ENCODE data around the gene RPP25L. TPM values are rescaled to one million over a fixed set of nuclear protein-coding genes. Genes with fewer than 3 reads are reported as not detected.

The RPP25L gene
- total and polyA plus RNA-seq, 10 of the 15 experiments (the other 5 are each of a cell fraction or from before 2014, with no cell fraction given), result 7.7 to 30.2 (median 16.8) TPM

DNA sequence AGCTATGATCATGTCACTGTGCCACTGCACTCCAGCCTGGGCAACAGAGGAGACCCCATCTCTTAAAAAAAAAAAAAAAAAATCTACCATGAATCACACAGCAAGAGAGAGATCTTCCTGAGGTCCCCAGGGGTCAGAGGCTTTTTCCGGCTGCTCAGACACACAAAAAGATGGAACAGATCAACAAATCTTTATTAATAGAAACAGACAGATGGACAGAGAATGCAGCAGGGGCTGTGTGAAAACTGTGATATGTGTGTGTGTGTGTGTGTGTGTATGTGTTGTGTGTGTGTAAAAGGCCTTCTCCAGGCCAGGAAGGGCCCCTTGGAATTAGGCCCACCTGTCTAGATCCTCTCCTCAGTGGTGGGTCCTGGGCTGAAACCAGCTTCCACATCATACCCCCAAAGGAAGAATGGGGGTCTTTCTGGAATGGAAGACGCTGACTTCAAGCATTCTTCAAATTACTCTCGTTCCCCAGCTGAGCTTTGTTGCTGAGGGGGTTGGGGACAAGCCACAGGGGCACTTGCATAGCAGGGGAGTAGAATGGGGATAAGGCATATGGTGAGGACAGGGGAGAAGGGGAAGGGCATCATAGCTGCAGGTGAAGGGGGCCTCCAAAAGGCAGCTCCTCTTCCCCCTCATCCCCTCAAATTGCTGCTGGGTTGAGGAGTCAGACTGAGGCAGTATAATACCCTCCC, 22.8 kb upstream of the RPP25L start:
- ChIA-PET CTCF (interaction anchor here (0.5 to 8.3 kb wide), 30 partner anchors 9 to 856 kb away, joined by 3 to 118 read pairs (median 4); partner anchors contain the start of genes DCTN3, GALT and RPP25L), RAD21 (ENCODE audit: unreplicated experiment) (interaction anchor here (1.0 to 1.6 kb wide), 11 partner anchors 8 to 231 kb away, joined by 3 to 8 read pairs (median 3); partner anchors contain the start of genes DCTN3 and GALT), POLR2A (interaction anchor here (1.1 to 1.2 kb wide), 2 partner anchors 10 to 13 kb away, joined by 4 read pairs; no protein-coding TSS in a partner anchor), SMC1A (ENCODE audit: uncharacterized antibody, unreplicated experiment) (interaction anchor here (0.7 to 2.6 kb wide), 14 partner anchors 8 to 257 kb away, joined by 3 to 13 read pairs (median 4); partner anchors contain the start of genes DCTN3, GALT, MYORG and RPP25L)
- Histone ChIP-seq H3K4me1 (ENCODE audit: control insufficient read depth, insufficient read depth, low read length) (no peaks in the 10 kb centered on the region; the same call in none of the 2 replicates), H3K4me3 (no peak overlapping the region), H3K27me3 (replicated peaks in 1 of 2; ENCODE audit: control insufficient read depth in 2 of 2, insufficient read depth in 2 of 2, low read length in 1 of 2) (peaks cover under 1 to 4% of the 10 kb centered on the region in 2 experiments; a peak in 3 of 4 replicates), H4K20me1 (ENCODE audit: control insufficient read depth, insufficient read depth) (no peaks in the 10 kb centered on the region; the same call in none of the 2 replicates), H3K9me3 (replicated peaks; ENCODE audit: control insufficient read depth, insufficient read depth, low read length) (no peaks in the 10 kb centered on the region), H3K36me3 (ENCODE audit: control insufficient read depth in 2 of 2, insufficient read depth in 2 of 2, low read length in 1 of 2) (peaks cover 2 to 6% of the 10 kb centered on the region in 2 experiments; a peak in 3 of 4 replicates), H3K27ac (ENCODE audit: control insufficient read depth, insufficient read depth) (no peak overlapping the region), H3K4me2 (ENCODE audit: control insufficient read depth, insufficient read depth) (no peak overlapping the region), H3K9ac (ENCODE audit: control insufficient read depth, insufficient read depth, low read length) (no peak overlapping the region), H2AFZ (ENCODE audit: control insufficient read depth, low read depth, low read length) (no peak overlapping the region), H3K79me2 (ENCODE audit: control insufficient read depth, insufficient read depth, low read length) (peaks cover 15% of the 10 kb centered on the region)
- ATAC-seq (no peak), FAIRE-seq (no peak), DNase-seq (ENCODE audit: low read depth, low spot score) (no peak)
- 95% methylated on average over 3 of the region's 3 CpGs for WGBS (ENCODE audit: insufficient coverage, insufficient replicate concordance, low lambda C conversion rate, missing lambda C conversion rate)
- TF ChIP-seq SRF (IDR thresholded peaks at IDR 0.05; ENCODE audit: low read depth in 2 of 2, low read length in 2 of 2) (no peak), PAX8 (IDR thresholded peaks at IDR 0.05) (no peak), NFXL1 (IDR thresholded peaks at IDR 0.05; ENCODE audit: borderline replicate concordance) (no peak), RELA (IDR thresholded peaks at IDR 0.05; ENCODE audit: borderline replicate concordance, partially characterized antibody) (no peak), BHLHE40 (IDR thresholded peaks at IDR 0.05; ENCODE audit: borderline replicate concordance in 1 of 2, low read depth in 2 of 2, low read length in 1 of 2) (no peak), ZZZ3 (IDR thresholded peaks at IDR 0.05; ENCODE audit: control insufficient read depth, insufficient read length, low read depth) (no peak), ZNF217 (IDR thresholded peaks at IDR 0.05) (no peak), WRNIP1 (IDR thresholded peaks at IDR 0.05; ENCODE audit: borderline replicate concordance, low read depth, low read length) (no peak), SUZ12 (IDR thresholded peaks at IDR 0.05; ENCODE audit: unreplicated experiment) (no peak)
- TF ChIP-seq, protein P1, sequence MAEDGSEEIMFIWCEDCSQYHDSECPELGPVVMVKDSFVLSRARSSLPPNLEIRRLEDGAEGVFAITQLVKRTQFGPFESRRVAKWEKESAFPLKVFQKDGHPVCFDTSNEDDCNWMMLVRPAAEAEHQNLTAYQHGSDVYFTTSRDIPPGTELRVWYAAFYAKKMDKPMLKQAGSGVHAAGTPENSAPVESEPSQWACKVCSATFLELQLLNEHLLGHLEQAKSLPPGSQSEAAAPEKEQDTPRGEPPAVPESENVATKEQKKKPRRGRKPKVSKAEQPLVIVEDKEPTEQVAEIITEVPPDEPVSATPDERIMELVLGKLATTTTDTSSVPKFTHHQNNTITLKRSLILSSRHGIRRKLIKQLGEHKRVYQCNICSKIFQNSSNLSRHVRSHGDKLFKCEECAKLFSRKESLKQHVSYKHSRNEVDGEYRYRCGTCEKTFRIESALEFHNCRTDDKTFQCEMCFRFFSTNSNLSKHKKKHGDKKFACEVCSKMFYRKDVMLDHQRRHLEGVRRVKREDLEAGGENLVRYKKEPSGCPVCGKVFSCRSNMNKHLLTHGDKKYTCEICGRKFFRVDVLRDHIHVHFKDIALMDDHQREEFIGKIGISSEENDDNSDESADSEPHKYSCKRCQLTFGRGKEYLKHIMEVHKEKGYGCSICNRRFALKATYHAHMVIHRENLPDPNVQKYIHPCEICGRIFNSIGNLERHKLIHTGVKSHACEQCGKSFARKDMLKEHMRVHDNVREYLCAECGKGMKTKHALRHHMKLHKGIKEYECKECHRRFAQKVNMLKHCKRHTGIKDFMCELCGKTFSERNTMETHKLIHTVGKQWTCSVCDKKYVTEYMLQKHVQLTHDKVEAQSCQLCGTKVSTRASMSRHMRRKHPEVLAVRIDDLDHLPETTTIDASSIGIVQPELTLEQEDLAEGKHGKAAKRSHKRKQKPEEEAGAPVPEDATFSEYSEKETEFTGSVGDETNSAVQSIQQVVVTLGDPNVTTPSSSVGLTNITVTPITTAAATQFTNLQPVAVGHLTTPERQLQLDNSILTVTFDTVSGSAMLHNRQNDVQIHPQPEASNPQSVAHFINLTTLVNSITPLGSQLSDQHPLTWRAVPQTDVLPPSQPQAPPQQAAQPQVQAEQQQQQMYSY (CRISPR knock-in tag; IDR thresholded peaks at IDR 0.05), result no peak
- intact Hi-C loops (cut with micrococcal nuclease; ENCODE audit: unreplicated experiment), result loop anchor here (1.0 kb wide), 1 partner anchor 22 kb away; the partner anchor contains the start of gene RPP25L
- in situ Hi-C loops (cut with MboI), result no loop called here
- BruUV-seq (replicated peaks), result no TSS peak

All from GM12878 (cell line).